ENCODE measurements around the gene RIPOR2.

- no peak for TF ChIP-seq POLR2A (IDR thresholded peaks at IDR 0.05)
- TF ChIP-seq CTCF (IDR thresholded peaks at IDR 0.05 in 4 of 5, conservative IDR thresholded peaks at IDR 0.05 in 1 of 5): no peak
Measured at GRCh38 chr6:24920136-24920535, 15.6 kb downstream of the RIPOR2 start.
